ENCODE data around the gene BUB1.
"Not testable (repeated sequence)": the region's sequence is repeated elsewhere in the genome, so short reads cannot be mapped to it uniquely, and the experiment has no call there.

The BUB1 gene

GRCh38 chr2:110690083-110690965 is 12.5 kb upstream of the BUB1 start:
- POLR2A ChIA-PET = interaction anchor here (0.9 kb wide), 1 partner anchor 12 kb away, joined by 3 read pairs; no protein-coding TSS in a partner anchor
- H3K4me1 ChIP-seq (ENCODE audit: control extremely low read depth in 1 of 4, control insufficient read depth in 4 of 4, insufficient read depth in 4 of 4, low read length in 3 of 4) = peaks cover 4 to 17% (median 17%) of the 10 kb centered on the region in 4 experiments
- CTCF ChIA-PET = interaction anchor here (1.4 to 1.5 kb wide), 2 partner anchors 12 to 65 kb away, joined by 3 to 4 read pairs; partner anchors contain the start of gene BUB1
- H3K4me3 ChIP-seq (ENCODE audit: control insufficient read depth in 1 of 7, extremely low read depth in 1 of 7, insufficient read depth in 4 of 7, low read depth in 2 of 7, low read length in 6 of 7) = no peak overlapping the region
- H3K27ac ChIP-seq (ENCODE audit: insufficient read depth in 1 of 2, low read depth in 1 of 2, low read length in 2 of 2, poor library complexity in 1 of 2, severe bottlenecking in 2 of 2) = no peak overlapping the region
- H3K36me3 ChIP-seq (ENCODE audit: control insufficient read depth in 4 of 4, insufficient read depth in 4 of 4, low read length in 3 of 4) = no peaks in the 10 kb centered on the region
- peaks cover 0 to 12% (median 6%) of the 10 kb centered on the region in 5 experiments for H3K9me3 ChIP-seq (ENCODE audit: control extremely low read depth in 1 of 5, control insufficient read depth in 4 of 5, insufficient read depth in 2 of 5, low read depth in 1 of 5, low read length in 4 of 5)
- DNase-seq = no peak
- no peaks in the 10 kb centered on the region for H3K27me3 ChIP-seq (replicated peaks in 2 of 5; ENCODE audit: control insufficient read depth in 4 of 5, insufficient read depth in 5 of 5, low read length in 4 of 5)
- 98% methylated on average over 3 of the region's 4 CpGs for WGBS (ENCODE audit: insufficient coverage)

GRCh38 chr2:110688594-110689091 is 10.8 kb upstream of the BUB1 start:
- Histone ChIP-seq H3K4me3 (ENCODE audit: control insufficient read depth in 1 of 7, extremely low read depth in 1 of 7, insufficient read depth in 4 of 7, low read depth in 2 of 7, low read length in 6 of 7) (no peak overlapping the region), H3K27ac (ENCODE audit: insufficient read depth in 1 of 2, low read depth in 1 of 2, low read length in 2 of 2, poor library complexity in 1 of 2, severe bottlenecking in 2 of 2) (no peak overlapping the region), H3K27me3 (replicated peaks in 2 of 5; ENCODE audit: control insufficient read depth in 4 of 5, insufficient read depth in 5 of 5, low read length in 4 of 5) (no peaks in the 10 kb centered on the region), H3K4me1 (ENCODE audit: control extremely low read depth in 1 of 4, control insufficient read depth in 4 of 4, insufficient read depth in 4 of 4, low read length in 3 of 4) (peaks cover 0 to 3% (median under 1%) of the 10 kb centered on the region in 4 experiments), H3K36me3 (ENCODE audit: control insufficient read depth in 4 of 4, insufficient read depth in 4 of 4, low read length in 3 of 4) (no peaks in the 10 kb centered on the region), H3K9me3 (ENCODE audit: control extremely low read depth in 1 of 5, control insufficient read depth in 4 of 5, insufficient read depth in 2 of 5, low read depth in 1 of 5, low read length in 4 of 5) (peaks cover 0 to 12% (median 6%) of the 10 kb centered on the region in 5 experiments)
- ChIA-PET CTCF (interaction anchor here (1.2 to 1.5 kb wide), 2 partner anchors 11 to 42 kb away, joined by 3 to 4 read pairs; partner anchors contain the start of gene BUB1), POLR2A (no interaction called here)
- WGBS (ENCODE audit: insufficient coverage) = no CpG with 5 or more reads among the region's 5 CpGs
- no peak for DNase-seq

GRCh38 chr2:110687775-110688484 is 10.1 kb upstream of the BUB1 start:
- H3K4me1 ChIP-seq (ENCODE audit: control extremely low read depth in 1 of 4, control insufficient read depth in 4 of 4, insufficient read depth in 4 of 4, low read length in 3 of 4); H3K36me3 ChIP-seq (ENCODE audit: control insufficient read depth in 4 of 4, insufficient read depth in 4 of 4, low read length in 3 of 4); H3K27ac ChIP-seq (ENCODE audit: insufficient read depth in 1 of 2, low read depth in 1 of 2, low read length in 2 of 2, poor library complexity in 1 of 2, severe bottlenecking in 2 of 2); H3K27me3 ChIP-seq (replicated peaks in 2 of 5; ENCODE audit: control insufficient read depth in 4 of 5, insufficient read depth in 5 of 5, low read length in 4 of 5); H3K4me3 ChIP-seq (ENCODE audit: control insufficient read depth in 1 of 7, extremely low read depth in 1 of 7, insufficient read depth in 4 of 7, low read depth in 2 of 7, low read length in 6 of 7); POLR2A ChIA-PET; CTCF ChIA-PET; DNase-seq: not testable (repeated sequence)
- WGBS (ENCODE audit: insufficient coverage) = 68% methylated on average over 4 of the region's 9 CpGs
- peaks cover 0 to 12% (median 6%) of the 10 kb centered on the region in 5 experiments for H3K9me3 ChIP-seq (ENCODE audit: control extremely low read depth in 1 of 5, control insufficient read depth in 4 of 5, insufficient read depth in 2 of 5, low read depth in 1 of 5, low read length in 4 of 5)

GRCh38 chr2:110682872-110683271 is 5.0 kb upstream of the BUB1 start:
- WGBS (ENCODE audit: insufficient coverage) = no CpG with 5 or more reads among the region's 1 CpG

GRCh38 chr2:110682267-110682666 is 4.4 kb upstream of the BUB1 start:
- Histone ChIP-seq H3K27me3 (replicated peaks in 2 of 5; ENCODE audit: control insufficient read depth in 4 of 5, insufficient read depth in 5 of 5, low read length in 4 of 5) (no peaks in the 10 kb centered on the region), H3K9me3 (ENCODE audit: control extremely low read depth in 1 of 5, control insufficient read depth in 4 of 5, insufficient read depth in 2 of 5, low read depth in 1 of 5, low read length in 4 of 5) (peaks cover 0 to 5% (median 3%) of the 10 kb centered on the region in 5 experiments), H3K4me3 (ENCODE audit: control insufficient read depth in 1 of 7, extremely low read depth in 1 of 7, insufficient read depth in 4 of 7, low read depth in 2 of 7, low read length in 6 of 7) (no peak overlapping the region), H3K36me3 (ENCODE audit: control insufficient read depth in 4 of 4, insufficient read depth in 4 of 4, low read length in 3 of 4) (no peaks in the 10 kb centered on the region), H3K4me1 (ENCODE audit: control extremely low read depth in 1 of 4, control insufficient read depth in 4 of 4, insufficient read depth in 4 of 4, low read length in 3 of 4) (peaks cover 7 to 24% (median 16%) of the 10 kb centered on the region in 4 experiments), H3K27ac (ENCODE audit: insufficient read depth in 1 of 2, low read depth in 1 of 2, low read length in 2 of 2, poor library complexity in 1 of 2, severe bottlenecking in 2 of 2) (no peak overlapping the region)
- CTCF ChIA-PET = interaction anchor here (1.4 kb wide), 1 partner anchor 130 kb away, joined by 3 read pairs; no protein-coding TSS in a partner anchor
- no peak for DNase-seq
- POLR2A ChIA-PET = no interaction called here
- 97% methylated on average over 10 of the region's 10 CpGs for WGBS (ENCODE audit: insufficient coverage)

More at GRCh38 chr2:110682872-110683271, 5.0 kb upstream of the BUB1 start:
- Histone ChIP-seq H3K4me3 (ENCODE audit: control insufficient read depth in 1 of 7, extremely low read depth in 1 of 7, insufficient read depth in 4 of 7, low read depth in 2 of 7, low read length in 6 of 7) (no peak overlapping the region), H3K9me3 (ENCODE audit: control extremely low read depth in 1 of 5, control insufficient read depth in 4 of 5, insufficient read depth in 2 of 5, low read depth in 1 of 5, low read length in 4 of 5) (peaks cover 0 to 10% (median 6%) of the 10 kb centered on the region in 5 experiments), H3K36me3 (ENCODE audit: control insufficient read depth in 4 of 4, insufficient read depth in 4 of 4, low read length in 3 of 4) (no peaks in the 10 kb centered on the region), H3K4me1 (ENCODE audit: control extremely low read depth in 1 of 4, control insufficient read depth in 4 of 4, insufficient read depth in 4 of 4, low read length in 3 of 4) (peaks cover 4 to 22% (median 14%) of the 10 kb centered on the region in 4 experiments), H3K27me3 (replicated peaks in 2 of 5; ENCODE audit: control insufficient read depth in 4 of 5, insufficient read depth in 5 of 5, low read length in 4 of 5) (no peaks in the 10 kb centered on the region), H3K27ac (ENCODE audit: insufficient read depth in 1 of 2, low read depth in 1 of 2, low read length in 2 of 2, poor library complexity in 1 of 2, severe bottlenecking in 2 of 2) (no peak overlapping the region)
- ChIA-PET POLR2A (no interaction called here), CTCF (interaction anchor here (1.4 kb wide), 1 partner anchor 129 kb away, joined by 3 read pairs; no protein-coding TSS in a partner anchor)
- no peak for DNase-seq

- Histone ChIP-seq H3K4me1 (ENCODE audit: control extremely low read depth in 1 of 4, control insufficient read depth in 4 of 4, insufficient read depth in 4 of 4, low read length in 3 of 4) (peaks cover 12 to 39% (median 21%) of the 10 kb centered on the region in 4 experiments), H3K27ac (ENCODE audit: insufficient read depth in 1 of 2, low read depth in 1 of 2, low read length in 2 of 2, poor library complexity in 1 of 2, severe bottlenecking in 2 of 2) (no peak overlapping the region), H3K9me3 (ENCODE audit: control extremely low read depth in 1 of 5, control insufficient read depth in 4 of 5, insufficient read depth in 2 of 5, low read depth in 1 of 5, low read length in 4 of 5) (no peaks in the 10 kb centered on the region), H3K27me3 (replicated peaks in 2 of 5; ENCODE audit: control insufficient read depth in 4 of 5, insufficient read depth in 5 of 5, low read length in 4 of 5) (no peaks in the 10 kb centered on the region), H3K4me3 (ENCODE audit: control insufficient read depth in 1 of 7, extremely low read depth in 1 of 7, insufficient read depth in 4 of 7, low read depth in 2 of 7, low read length in 6 of 7) (no peak overlapping the region), H3K36me3 (ENCODE audit: control insufficient read depth in 4 of 4, insufficient read depth in 4 of 4, low read length in 3 of 4) (no peaks in the 10 kb centered on the region)
- DNase-seq = no peak
- WGBS (ENCODE audit: insufficient coverage) = 95% methylated on average over 6 of the region's 7 CpGs
- CTCF ChIA-PET = interaction anchor here (0.6 to 1.9 kb wide), 2 partner anchors 52 to 76 kb away, joined by 3 to 5 read pairs; partner anchors contain the start of gene ACOXL
- POLR2A ChIA-PET = no interaction called here
Observed at GRCh38 chr2:110680709-110681108, 2.8 kb upstream of the BUB1 start.
